Measurements from ENCODE around the gene FARSB. TPM values are rescaled to one million over a fixed set of nuclear protein-coding genes. Genes with fewer than 3 reads are reported as not detected.

Gene FARSB
- polyA plus RNA-seq, 3 donors: 5.8 to 10.9 (median 8.4) TPM

DNA sequence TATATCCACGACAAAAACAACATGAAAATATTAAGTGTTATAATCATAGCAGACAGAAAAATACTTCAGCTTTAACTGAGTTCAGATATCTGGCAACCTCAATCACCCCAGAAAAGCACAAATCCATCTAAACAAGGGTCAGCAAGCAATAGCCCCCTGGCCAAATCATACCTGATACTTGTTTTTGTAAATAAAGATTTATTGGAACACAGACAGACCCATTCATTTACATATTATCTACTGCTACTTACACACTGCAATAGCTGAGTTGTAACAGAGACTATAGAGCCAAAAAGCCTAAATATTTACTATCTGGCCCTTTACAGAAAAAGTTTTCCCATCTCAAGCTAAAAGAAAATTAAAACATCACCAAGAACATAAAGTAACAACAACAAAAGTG, 12.8 kb downstream of the FARSB start:
- Mint-ChIP-seq H3K4me1 (no peaks in the 10 kb centered on the region), H3K27ac (no peak overlapping the region), H3K4me3 (no peak overlapping the region), H3K27me3 (ENCODE audit: low read depth in 3 of 3) (no peaks in the 10 kb centered on the region), H3K36me3 (peaks cover 53 to 72% of the 10 kb centered on the region in 2 donors), H3K9me3 (no peaks in the 10 kb centered on the region)
- Histone ChIP-seq H3K36me3 (replicated peaks in 1 of 2; ENCODE audit: control insufficient read depth in 1 of 2, insufficient read depth in 2 of 2, low read length in 2 of 2) (peaks cover 86 to 89% of the 10 kb centered on the region in 2 donors), H3K4me1 (ENCODE audit: control insufficient read depth in 1 of 2, insufficient read depth in 2 of 2, low read length in 2 of 2) (no peaks in the 10 kb centered on the region), H3K79me2 (ENCODE audit: insufficient read depth, low read length) (no peaks in the 10 kb centered on the region), H3K27ac (ENCODE audit: low read depth in 1 of 2, low read length in 2 of 2) (no peak overlapping the region), H2AFZ (ENCODE audit: insufficient read depth, low read depth, low read length, poor library complexity, severe bottlenecking) (no peak overlapping the region), H3K4me3 (replicated peaks in 1 of 3; ENCODE audit: low read depth in 2 of 3, low read length in 3 of 3) (no peak overlapping the region), H3K27me3 (ENCODE audit: control insufficient read depth in 2 of 2, insufficient read depth in 2 of 2, low read length in 2 of 2) (no peaks in the 10 kb centered on the region), H3K9me3 (replicated peaks in 1 of 2; ENCODE audit: control insufficient read depth in 1 of 2, insufficient read depth in 1 of 2, low read length in 2 of 2) (no peaks in the 10 kb centered on the region), H3K9ac (ENCODE audit: insufficient read depth, low read length, poor library complexity, severe bottlenecking) (no peak overlapping the region), H3K4me2 (replicated peaks; ENCODE audit: extremely low read depth, low read length, poor library complexity, severe bottlenecking) (no peak overlapping the region), H4K20me1 (ENCODE audit: insufficient read depth, low read length) (no peaks in the 10 kb centered on the region)
- DNase-seq: no peak
- TF ChIP-seq, protein P1, sequence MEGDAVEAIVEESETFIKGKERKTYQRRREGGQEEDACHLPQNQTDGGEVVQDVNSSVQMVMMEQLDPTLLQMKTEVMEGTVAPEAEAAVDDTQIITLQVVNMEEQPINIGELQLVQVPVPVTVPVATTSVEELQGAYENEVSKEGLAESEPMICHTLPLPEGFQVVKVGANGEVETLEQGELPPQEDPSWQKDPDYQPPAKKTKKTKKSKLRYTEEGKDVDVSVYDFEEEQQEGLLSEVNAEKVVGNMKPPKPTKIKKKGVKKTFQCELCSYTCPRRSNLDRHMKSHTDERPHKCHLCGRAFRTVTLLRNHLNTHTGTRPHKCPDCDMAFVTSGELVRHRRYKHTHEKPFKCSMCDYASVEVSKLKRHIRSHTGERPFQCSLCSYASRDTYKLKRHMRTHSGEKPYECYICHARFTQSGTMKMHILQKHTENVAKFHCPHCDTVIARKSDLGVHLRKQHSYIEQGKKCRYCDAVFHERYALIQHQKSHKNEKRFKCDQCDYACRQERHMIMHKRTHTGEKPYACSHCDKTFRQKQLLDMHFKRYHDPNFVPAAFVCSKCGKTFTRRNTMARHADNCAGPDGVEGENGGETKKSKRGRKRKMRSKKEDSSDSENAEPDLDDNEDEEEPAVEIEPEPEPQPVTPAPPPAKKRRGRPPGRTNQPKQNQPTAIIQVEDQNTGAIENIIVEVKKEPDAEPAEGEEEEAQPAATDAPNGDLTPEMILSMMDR (IDR thresholded peaks at IDR 0.05): no peak
- intact Hi-C loops (cut with micrococcal nuclease): no loop called here
- WGBS (ENCODE audit: insufficient coverage): no CpG with 5 or more reads among the region's 1 CpG

- peaks cover 81 to 85% of the 10 kb centered on the region in 2 donors for H3K36me3 ChIP-seq (replicated peaks in 1 of 2; ENCODE audit: control insufficient read depth in 1 of 2, insufficient read depth in 2 of 2, low read length in 2 of 2)
- no peak overlapping the region for H3K4me2 ChIP-seq (replicated peaks; ENCODE audit: extremely low read depth, low read length, poor library complexity, severe bottlenecking)
- H3K4me1 ChIP-seq (ENCODE audit: control insufficient read depth in 1 of 2, insufficient read depth in 2 of 2, low read length in 2 of 2): no peaks in the 10 kb centered on the region
- H3K4me3 ChIP-seq (replicated peaks in 1 of 3; ENCODE audit: low read depth in 2 of 3, low read length in 3 of 3): no peak overlapping the region
- Mint-ChIP-seq H3K27ac (peak overlapping the region in 1 of 7 donors; percentile 30), H3K27me3 (ENCODE audit: low read depth in 3 of 3) (no peaks in the 10 kb centered on the region), H3K36me3 (peaks cover 53 to 71% of the 10 kb centered on the region in 2 donors), H3K4me3 (no peak overlapping the region), H3K9me3 (no peaks in the 10 kb centered on the region), H3K4me1 (peaks cover 3% of the 10 kb centered on the region)
- H3K9ac ChIP-seq (ENCODE audit: insufficient read depth, low read length, poor library complexity, severe bottlenecking): no peak overlapping the region
- intact Hi-C loops (cut with micrococcal nuclease): no loop called here
- no peak overlapping the region for H2AFZ ChIP-seq (ENCODE audit: insufficient read depth, low read depth, low read length, poor library complexity, severe bottlenecking)
- 100% methylated on average over 2 of the region's 2 CpGs for WGBS (ENCODE audit: insufficient coverage)
- H3K9me3 ChIP-seq (replicated peaks in 1 of 2; ENCODE audit: control insufficient read depth in 1 of 2, insufficient read depth in 1 of 2, low read length in 2 of 2): no peaks in the 10 kb centered on the region
- H3K79me2 ChIP-seq (ENCODE audit: insufficient read depth, low read length): no peaks in the 10 kb centered on the region
- DNase-seq: no peak
- H4K20me1 ChIP-seq (ENCODE audit: insufficient read depth, low read length): no peaks in the 10 kb centered on the region
- TF ChIP-seq, protein P1 (IDR thresholded peaks at IDR 0.05): no peak
- H3K27me3 ChIP-seq (ENCODE audit: control insufficient read depth in 2 of 2, insufficient read depth in 2 of 2, low read length in 2 of 2): no peaks in the 10 kb centered on the region
- H3K27ac ChIP-seq (ENCODE audit: low read depth in 1 of 2, low read length in 2 of 2): no peak overlapping the region
Measured at GRCh38 chr2:222641336-222641735, 14.6 kb downstream of the FARSB start.

Measured in CD14-positive monocyte (primary cell).